ENCODE results near the gene MORN5. TPM values are rescaled to one million over a fixed set of nuclear protein-coding genes. Genes with fewer than 3 reads are reported as not detected.

Gene MORN5
- polyA plus RNA-seq, 1 experiment = not detected

GRCh38 chr9:122179054-122179689, 19.5 kb downstream of the MORN5 start:
- Histone ChIP-seq H3K9me3 (ENCODE audit: control insufficient read depth, insufficient read depth, low read length) (no peaks in the 10 kb centered on the region), H3K27me3 (ENCODE audit: control insufficient read depth, insufficient read depth, low read length) (peaks cover 30% of the 10 kb centered on the region), H3K4me3 (ENCODE audit: low read depth, low read length) (no peak overlapping the region), H3K27ac (ENCODE audit: low read depth, low read length) (no peak overlapping the region)
- no peak for TF ChIP-seq CTCF (IDR thresholded peaks at IDR 0.05; ENCODE audit: low read depth, low read length)
- DNase-seq (ENCODE audit: low read depth, low spot score) = no peak
- CTCF ChIA-PET = interaction anchor here (1.0 kb wide), 1 partner anchor 80 kb away, joined by 3 read pairs; no protein-coding TSS in a partner anchor
- POLR2A ChIA-PET = interaction anchor here (0.7 kb wide), 1 partner anchor 47 kb away, joined by 3 read pairs; no protein-coding TSS in a partner anchor

GRCh38 chr9:122179690-122180074, 20.0 kb downstream of the MORN5 start:
- no peak for TF ChIP-seq CTCF (IDR thresholded peaks at IDR 0.05; ENCODE audit: low read depth, low read length)
- no peak for DNase-seq (ENCODE audit: low read depth, low spot score)
- ChIA-PET POLR2A (no interaction called here), CTCF (no interaction called here)
- Histone ChIP-seq H3K27ac (ENCODE audit: low read depth, low read length) (no peak overlapping the region), H3K27me3 (ENCODE audit: control insufficient read depth, insufficient read depth, low read length) (peaks cover 33% of the 10 kb centered on the region), H3K9me3 (ENCODE audit: control insufficient read depth, insufficient read depth, low read length) (no peaks in the 10 kb centered on the region), H3K4me3 (ENCODE audit: low read depth, low read length) (no peak overlapping the region)

GRCh38 chr9:122180633-122181032, 20.9 kb downstream of the MORN5 start:
- Histone ChIP-seq H3K27ac (ENCODE audit: low read depth, low read length) (no peak overlapping the region), H3K27me3 (ENCODE audit: control insufficient read depth, insufficient read depth, low read length) (peaks cover 36% of the 10 kb centered on the region), H3K9me3 (ENCODE audit: control insufficient read depth, insufficient read depth, low read length) (no peaks in the 10 kb centered on the region), H3K4me3 (ENCODE audit: low read depth, low read length) (no peak overlapping the region)
- DNase-seq (ENCODE audit: low read depth, low spot score) = peak; percentile 57
- ChIA-PET CTCF (no interaction called here), POLR2A (no interaction called here)
- TF ChIP-seq CTCF (IDR thresholded peaks at IDR 0.05; ENCODE audit: low read depth, low read length) = no peak

DNA sequence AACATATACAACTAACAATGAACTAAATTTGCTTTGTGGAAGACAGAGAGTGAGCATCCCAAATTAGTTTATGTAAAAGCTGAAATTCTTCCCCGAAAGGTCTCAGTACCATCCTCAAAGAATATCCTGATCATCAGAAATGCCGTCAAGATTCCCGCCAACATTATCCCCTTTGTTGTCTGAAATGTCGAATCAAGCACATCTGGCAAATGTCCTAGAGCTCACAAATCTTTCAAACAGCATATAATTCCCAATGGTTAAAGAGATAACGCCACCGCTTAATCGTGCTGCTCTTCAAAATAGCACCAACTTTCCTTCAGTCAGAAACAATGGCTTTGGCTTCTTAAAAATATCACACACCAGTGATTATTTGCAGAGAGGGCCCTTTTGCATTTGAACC, 23.8 kb downstream of the MORN5 start:
- no peak for DNase-seq (ENCODE audit: low read depth, low spot score)
- no peak overlapping the region for H3K27ac ChIP-seq (ENCODE audit: low read depth, low read length)
- H3K27me3 ChIP-seq (ENCODE audit: control insufficient read depth, insufficient read depth, low read length) = peaks cover 34% of the 10 kb centered on the region
- H3K9me3 ChIP-seq (ENCODE audit: control insufficient read depth, insufficient read depth, low read length) = no peaks in the 10 kb centered on the region
- CTCF ChIA-PET = interaction anchor here (1.1 kb wide), 1 partner anchor 84 kb away, joined by 3 read pairs; no protein-coding TSS in a partner anchor
- POLR2A ChIA-PET = no interaction called here
- no peak overlapping the region for H3K4me3 ChIP-seq (ENCODE audit: low read depth, low read length)
- TF ChIP-seq CTCF (IDR thresholded peaks at IDR 0.05; ENCODE audit: low read depth, low read length) = no peak

- no peak for DNase-seq (ENCODE audit: low read depth, low spot score)
- no peak for TF ChIP-seq CTCF (IDR thresholded peaks at IDR 0.05; ENCODE audit: low read depth, low read length)
- peaks cover 34% of the 10 kb centered on the region for H3K27me3 ChIP-seq (ENCODE audit: control insufficient read depth, insufficient read depth, low read length)
- H3K9me3 ChIP-seq (ENCODE audit: control insufficient read depth, insufficient read depth, low read length) = no peaks in the 10 kb centered on the region
- H3K27ac ChIP-seq (ENCODE audit: low read depth, low read length) = no peak overlapping the region
- POLR2A ChIA-PET = no interaction called here
- CTCF ChIA-PET = no interaction called here
- no peak overlapping the region for H3K4me3 ChIP-seq (ENCODE audit: low read depth, low read length)
Observed at GRCh38 chr9:122184551-122184950, 24.8 kb downstream of the MORN5 start.

Data from AG04450 (cell line).